OCI-LY3 (cell line): ENCODE data around the gene DNMT3B.

Source experiments
- H2AFZ ChIP-seq: fragments of 200-600, 300-600 bp; shearing (Covaris generic); 2 replicates; pipeline ENCODE4 v1.6.0; 2014; ENCODE audit warnings: antibody characterized with exemption, low read depth, low read length
- H3K27ac ChIP-seq: fragments of 200-600, 300-600 bp; sonication (generic); 2 replicates; pipeline ENCODE4 v1.5.1; 2014; ENCODE audit warnings: mild to moderate bottlenecking, low read length, moderate library complexity, mixed read lengths
- H3K27me3 ChIP-seq: fragments of 200-600, 300-600 bp; sonication (generic); 2 replicates; pipeline ENCODE4 v1.6.1; 2014; ENCODE audit warnings: low read depth, low read length, mixed read lengths
- H3K36me3 ChIP-seq: fragments of 200-600, 300-600 bp; sonication (generic); replicated peaks from 2 replicates; pipeline ENCODE3; 2014; ENCODE audit warnings: low read depth, low read length, mixed read lengths
- H3K4me1 ChIP-seq: fragments of 300-600, 200-600 bp; sonication (generic); 2 replicates; pipeline ENCODE4 v1.6.1; 2014; ENCODE audit warnings: low read length, mixed read lengths
- H3K4me2 ChIP-seq: fragments of 200-600, 300-600 bp; sonication (generic); 2 replicates; pipeline ENCODE4 v1.6.1; 2014; ENCODE audit warnings: low read length, mixed read lengths
- H3K4me3 ChIP-seq: fragments of 300-600, 200-600 bp; sonication (generic); 2 replicates; pipeline ENCODE4 v1.5.1; 2014; ENCODE audit warnings: antibody characterized with exemption, mild to moderate bottlenecking, low read length, moderate library complexity
- H3K79me2 ChIP-seq: fragments of 300-600, 200-600 bp; shearing (Covaris generic); 2 replicates; pipeline ENCODE4 v1.6.1; 2014; ENCODE audit warnings: mild to moderate bottlenecking, low read length, mixed read lengths
- H3K9ac ChIP-seq: fragments of 300-600, 200-600 bp; shearing (Covaris generic); 2 replicates; pipeline ENCODE4 v1.6.0; 2014; ENCODE audit warnings: mild to moderate bottlenecking, low read length, moderate library complexity
- H3K9me3 ChIP-seq: fragments of 200-600, 300-600 bp; shearing (Covaris generic); 2 replicates; pipeline ENCODE4 v1.6.1; 2014; ENCODE audit warnings: low read length, mixed read lengths; ENCODE audit not compliant: insufficient read depth
- H4K20me1 ChIP-seq: fragments of 200-600, 300-600 bp; sonication (generic); 2 replicates; pipeline ENCODE4 v1.6.1; 2016; ENCODE audit warnings: low read length, mixed read lengths; ENCODE audit not compliant: insufficient read depth
- CTCF ChIP-seq: fragments of 200-600, 300-600 bp; sonication (generic); IDR thresholded peaks from 2 replicates; pipeline ENCODE4 v1.5.1; 2014; ENCODE audit warnings: antibody characterized with exemption, low read length, low read depth
- EZH2phosphoT487 ChIP-seq: fragments of 200-600 bp; shearing (Covaris generic); IDR thresholded peaks from 2 replicates; pipeline ENCODE4 v1.6.1; 2018; ENCODE audit warnings: antibody characterized with exemption, mixed run types, low read depth

Gene DNMT3B

GRCh38 chr20:32803092-32803491 is 40.9 kb downstream of the DNMT3B start:
- TF ChIP-seq EZH2phosphoT487, result no peak
- TF ChIP-seq CTCF, result no peak
- no peaks in the 10 kb centered on the region for H3K9me3 ChIP-seq
- no peak overlapping the region for H3K27ac ChIP-seq
- no peak overlapping the region for H3K9ac ChIP-seq
- no peak overlapping the region for H3K4me2 ChIP-seq
- H3K27me3 ChIP-seq, result no peaks in the 10 kb centered on the region
- H3K4me1 ChIP-seq, result no peaks in the 10 kb centered on the region
- no peaks in the 10 kb centered on the region for H4K20me1 ChIP-seq
- no peaks in the 10 kb centered on the region for H3K79me2 ChIP-seq
- H3K36me3 ChIP-seq, result no peaks in the 10 kb centered on the region
- no peak overlapping the region for H3K4me3 ChIP-seq
- no peak overlapping the region for H2AFZ ChIP-seq

- Histone ChIP-seq H3K9ac (no peak overlapping the region), H3K9me3 (no peaks in the 10 kb centered on the region), H3K27ac (no peak overlapping the region), H3K4me3 (no peak overlapping the region), H2AFZ (no peak overlapping the region), H3K4me2 (no peak overlapping the region), H3K79me2 (no peaks in the 10 kb centered on the region), H3K27me3 (no peaks in the 10 kb centered on the region), H3K4me1 (no peaks in the 10 kb centered on the region), H4K20me1 (no peaks in the 10 kb centered on the region), H3K36me3 (no peaks in the 10 kb centered on the region)
- no peak for TF ChIP-seq CTCF
- TF ChIP-seq EZH2phosphoT487, result no peak
These were observed 42.0 kb downstream of the DNMT3B start for GRCh38 chr20:32804022-32804715.

- Histone ChIP-seq H3K79me2 (no peaks in the 10 kb centered on the region), H3K36me3 (no peaks in the 10 kb centered on the region), H3K9ac (no peak overlapping the region), H3K4me2 (no peak overlapping the region), H3K4me3 (no peak overlapping the region), H3K27me3 (no peaks in the 10 kb centered on the region), H3K4me1 (no peaks in the 10 kb centered on the region), H3K27ac (no peak overlapping the region), H2AFZ (no peak overlapping the region), H4K20me1 (no peaks in the 10 kb centered on the region), H3K9me3 (no peaks in the 10 kb centered on the region)
- TF ChIP-seq EZH2phosphoT487 (no peak), CTCF (no peak)
These were observed 42.6 kb downstream of the DNMT3B start for GRCh38 chr20:32804817-32805216.

- Histone ChIP-seq H3K9me3 (no peaks in the 10 kb centered on the region), H3K4me3 (no peak overlapping the region), H3K9ac (no peak overlapping the region), H3K27me3 (no peaks in the 10 kb centered on the region), H3K4me1 (no peaks in the 10 kb centered on the region), H4K20me1 (no peaks in the 10 kb centered on the region), H3K36me3 (no peaks in the 10 kb centered on the region), H2AFZ (no peak overlapping the region), H3K79me2 (no peaks in the 10 kb centered on the region), H3K4me2 (no peak overlapping the region), H3K27ac (no peak overlapping the region)
- no peak for TF ChIP-seq EZH2phosphoT487
- TF ChIP-seq CTCF, result no peak
These were observed 43.5 kb downstream of the DNMT3B start for GRCh38 chr20:32805721-32806120.
